Endothelial cell of umbilical vein (primary cell): ENCODE results near the gene GATA3. TPM values are rescaled to one million over a fixed set of nuclear protein-coding genes. Genes with fewer than 3 reads are reported as not detected.

ENCODE experiments used
- BruUV-seq: library from RNA; stranded (reverse); fragments of 400-500 nt; replicated peaks from 2 replicates; lab custom pipeline; 2021; lab: Mats Ljungman, UMichigan
- CTCF ChIA-PET: fragments of 300-600, 350-600 bp; sonication (Branson Sonifier 250); formaldehyde crosslinking; loops from one replicate; lab custom pipeline; 2021; ENCODE audit warnings: antibody characterized with exemption, inconsistent platforms; lab: Charles Lee
- POLR2A ChIA-PET: fragments of 300-600, 350-600 bp; sonication (Branson Sonifier 250); formaldehyde crosslinking; loops from one replicate; lab custom pipeline; 2021; ENCODE audit warnings: antibody characterized with exemption, inconsistent platforms; lab: Charles Lee
- DNase-seq: peaks from one replicate; pipeline ENCODE4 v3.0.0-alpha.2; 2011; ENCODE audit warnings: low read depth, low spot score
- FAIRE-seq: peaks from 2 replicates; lab custom pipeline; 2011; peaks lifted over from hg19 to GRCh38; lab: Jason Lieb, UNC
- H2AFZ ChIP-seq: 2 replicates; pipeline ENCODE4 v1.6.0; 2012; ENCODE audit warnings: low read depth, low read length, control low read depth, inconsistent platforms
- H3K27ac ChIP-seq: 2 replicates; pipeline ENCODE4 v1.5.1; 2011; ENCODE audit warnings: low read depth, mild to moderate bottlenecking, control low read depth, low read length, moderate library complexity; ENCODE audit not compliant: insufficient read depth
- H3K27me3 ChIP-seq, 2 experiments: 2 replicates each; pipeline versions ENCODE4 v1.6.0 to v1.6.1; 2011; ENCODE audit warnings: low read length in 2 of 2, mixed read lengths in 1 of 2; ENCODE audit not compliant: control insufficient read depth in 2 of 2, insufficient read depth in 2 of 2
- H3K36me3 ChIP-seq, 2 experiments: 2 replicates in 1 of 2; 3 replicates in 1 of 2; pipeline ENCODE4 v1.5.1; 2011; ENCODE audit warnings: low read length in 2 of 2, mild to moderate bottlenecking in 1 of 2, moderate library complexity in 1 of 2; ENCODE audit not compliant: control insufficient read depth in 2 of 2, insufficient read depth in 2 of 2; ENCODE audit errors: extremely low read depth in 1 of 2
- H3K4me1 ChIP-seq: 3 replicates; pipeline ENCODE4 v1.5.1; 2011; ENCODE audit warnings: mild to moderate bottlenecking, low read length; ENCODE audit not compliant: control insufficient read depth, insufficient read depth; ENCODE audit errors: extremely low read depth
- H3K4me2 ChIP-seq: 2 replicates; pipeline ENCODE4 v1.6.1; 2011; ENCODE audit warnings: low read length, control low read depth, mixed read lengths; ENCODE audit not compliant: insufficient read depth
- H3K4me3 ChIP-seq, 3 experiments: fragments of 200-600 bp in 1 of 3; sonication (generic), shearing (Covaris generic) in 1 of 3; replicated peaks in 1 of 3; 2 replicates each; pipeline ENCODE4 v1.5.1; 2011 to 2016; ENCODE audit warnings: control low read depth in 3 of 3, low read length in 3 of 3, mild to moderate bottlenecking in 2 of 3, inconsistent platforms in 1 of 3, low read depth in 1 of 3, moderate library complexity in 1 of 3; ENCODE audit not compliant: insufficient read depth in 1 of 3
- H3K79me2 ChIP-seq: 2 replicates; pipeline ENCODE4 v1.6.0; 2012; ENCODE audit warnings: low read length, inconsistent platforms; ENCODE audit not compliant: control insufficient read depth, insufficient read depth
- H3K9ac ChIP-seq: replicated peaks from 2 replicates; pipeline ENCODE3; 2011; ENCODE audit warnings: low read length, control low read depth; ENCODE audit not compliant: insufficient read depth; ENCODE audit errors: extremely low read depth
- H3K9me1 ChIP-seq: replicated peaks from 3 replicates; pipeline ENCODE4 v1.6.0; 2011; ENCODE audit warnings: mild to moderate bottlenecking, low read length; ENCODE audit not compliant: control insufficient read depth, insufficient read depth; ENCODE audit errors: extremely low read depth
- H3K9me3 ChIP-seq: replicated peaks from 2 replicates; pipeline ENCODE4 v1.5.1; 2012; ENCODE audit warnings: low read length, inconsistent platforms; ENCODE audit not compliant: control insufficient read depth, insufficient read depth
- H4K20me1 ChIP-seq: replicated peaks from 2 replicates; pipeline ENCODE3; 2011; ENCODE audit warnings: mild to moderate bottlenecking, low read length; ENCODE audit not compliant: control insufficient read depth, insufficient read depth; ENCODE audit errors: extremely low read depth
- EZH2 ChIP-seq: IDR thresholded peaks from 2 replicates; pipeline ENCODE4 v1.6.1; 2012; ENCODE audit warnings: borderline replicate concordance, low read depth, mild to moderate bottlenecking, moderate library complexity, low read length, inconsistent platforms; ENCODE audit not compliant: severe bottlenecking
- FOS ChIP-seq: IDR thresholded peaks from 2 replicates; pipeline ENCODE4 v1.6.1; 2011; ENCODE audit warnings: mild to moderate bottlenecking, low read length, moderate library complexity, borderline replicate concordance; ENCODE audit not compliant: insufficient read depth
- GATA2 ChIP-seq: IDR thresholded peaks from 2 replicates; pipeline ENCODE4 v1.7.0; 2011; ENCODE audit warnings: low read depth, mild to moderate bottlenecking, moderate library complexity, mixed read lengths, low read length; ENCODE audit not compliant: insufficient read length, insufficient read depth
- JUN ChIP-seq: IDR thresholded peaks from 2 replicates; pipeline ENCODE4 v1.6.1; 2011; ENCODE audit warnings: borderline replicate concordance, low read depth; ENCODE audit not compliant: insufficient read length, insufficient read depth
- MYC ChIP-seq: IDR thresholded peaks from one replicate; pipeline ENCODE4 v1.6.1; 2011; ENCODE audit warnings: mild to moderate bottlenecking, low read depth, low read length
- POLR2A ChIP-seq: IDR thresholded peaks from 2 replicates; pipeline ENCODE4 v1.6.1; 2012; ENCODE audit warnings: low read depth, mild to moderate bottlenecking, control low read depth, low read length
- dilution Hi-C: fragments of 300-500 bp; cut with MboI; formaldehyde crosslinking; loops from one replicate; pipeline ENCODE4 v1.15.0; 2019; ENCODE audit warnings: low sequenced_read_pairs; ENCODE audit not compliant: extremely low pct_ligation_motif_present
- intact Hi-C: fragments of 100-400 bp; cut with micrococcal nuclease; formaldehyde crosslinking; loops from one replicate; pipeline ENCODE4 v1.10.0; 2022
- polyA plus RNA-seq, 4 experiments: library from polyadenylated mRNA; depleted of rRNA in 3 of 4; stranded (reverse) in 3 of 4; unstranded in 1 of 4; fragments of >200 nt; gene quantifications; 2 replicates each; pipeline versions ENCODE4 v1.2.1 to v1.2.3, GENCODE V29; 2011 to 2012; ENCODE audit warnings: missing spikeins in 1 of 4
- total RNA-seq: library from RNA; stranded (reverse); gene quantifications from 2 replicates; pipeline ENCODE4 v1.2.3, GENCODE V29; 2021
- TF ChIP-seq, protein P1 (sequence below), 2 donors: IDR thresholded peaks; 1 replicate in 1 of 2; 2 replicates in 1 of 2; pipeline ENCODE4 v1.5.1; 2011; ENCODE audit warnings: low read length in 2 of 2, mild to moderate bottlenecking in 2 of 2, moderate library complexity in 2 of 2, control low read depth in 1 of 2, inconsistent platforms in 1 of 2, low read depth in 1 of 2; ENCODE audit not compliant: insufficient read depth in 1 of 2; ENCODE audit errors: extremely low read depth in 1 of 2

GATA3 gene
- total and polyA plus RNA-seq, 2 donors (not counting 3 experiments of a cell fraction or from before 2014, with no cell fraction given), result 9.3 to 33.0 TPM

DNA sequence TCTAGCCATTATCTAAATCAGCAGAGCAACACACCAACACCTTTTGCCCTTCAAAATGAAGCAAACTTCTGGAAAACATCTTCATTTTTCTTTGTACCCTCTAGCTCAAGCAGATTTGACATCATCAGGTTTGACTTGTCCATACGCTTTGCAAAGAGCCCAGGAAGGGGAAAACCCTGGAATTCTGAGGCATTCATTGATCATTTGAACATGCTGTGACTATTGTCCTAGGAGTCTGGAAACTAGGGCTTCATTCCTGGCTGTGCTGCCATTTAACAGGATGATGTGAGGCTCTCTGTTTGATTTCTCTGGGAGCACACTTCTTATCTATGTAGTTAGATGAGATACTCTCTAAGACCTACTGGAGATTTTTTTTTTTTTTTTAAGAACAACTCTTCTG lies 23.5 kb downstream of the GATA3 start:
- Histone ChIP-seq H4K20me1 (no peaks in the 10 kb centered on the region), H3K9ac (no peak overlapping the region), H3K4me1 (peaks cover 18% of the 10 kb centered on the region), H3K4me3 (no peak overlapping the region), H3K27ac (no peak overlapping the region), H3K4me2 (no peak overlapping the region), H3K36me3 (peaks cover 2 to 6% of the 10 kb centered on the region in 2 experiments), H3K9me1 (no peaks in the 10 kb centered on the region), H2AFZ (no peak overlapping the region), H3K9me3 (no peaks in the 10 kb centered on the region), H3K27me3 (no peaks in the 10 kb centered on the region), H3K79me2 (no peaks in the 10 kb centered on the region)
- no peak for DNase-seq
- intact Hi-C loops (no loop called here), dilution Hi-C loops (no loop called here)
- FAIRE-seq, result no peak
- ChIA-PET CTCF (no interaction called here), POLR2A (no interaction called here)
- TF ChIP-seq FOS (no peak), JUN (no peak), POLR2A (no peak), EZH2 (no peak), GATA2 (no peak), MYC (no peak)
- TF ChIP-seq, protein P1, sequence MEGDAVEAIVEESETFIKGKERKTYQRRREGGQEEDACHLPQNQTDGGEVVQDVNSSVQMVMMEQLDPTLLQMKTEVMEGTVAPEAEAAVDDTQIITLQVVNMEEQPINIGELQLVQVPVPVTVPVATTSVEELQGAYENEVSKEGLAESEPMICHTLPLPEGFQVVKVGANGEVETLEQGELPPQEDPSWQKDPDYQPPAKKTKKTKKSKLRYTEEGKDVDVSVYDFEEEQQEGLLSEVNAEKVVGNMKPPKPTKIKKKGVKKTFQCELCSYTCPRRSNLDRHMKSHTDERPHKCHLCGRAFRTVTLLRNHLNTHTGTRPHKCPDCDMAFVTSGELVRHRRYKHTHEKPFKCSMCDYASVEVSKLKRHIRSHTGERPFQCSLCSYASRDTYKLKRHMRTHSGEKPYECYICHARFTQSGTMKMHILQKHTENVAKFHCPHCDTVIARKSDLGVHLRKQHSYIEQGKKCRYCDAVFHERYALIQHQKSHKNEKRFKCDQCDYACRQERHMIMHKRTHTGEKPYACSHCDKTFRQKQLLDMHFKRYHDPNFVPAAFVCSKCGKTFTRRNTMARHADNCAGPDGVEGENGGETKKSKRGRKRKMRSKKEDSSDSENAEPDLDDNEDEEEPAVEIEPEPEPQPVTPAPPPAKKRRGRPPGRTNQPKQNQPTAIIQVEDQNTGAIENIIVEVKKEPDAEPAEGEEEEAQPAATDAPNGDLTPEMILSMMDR (IDR thresholded peaks at IDR 0.05; ENCODE audit: extremely low read depth in 1 of 2, insufficient read depth in 1 of 2, low read depth in 1 of 2, low read length in 2 of 2), result no peak
- no TSS peak for BruUV-seq
